Calu3 (cell line): Measurements from ENCODE around the gene LAMA2. TPM values are rescaled to one million over a fixed set of nuclear protein-coding genes. Genes with fewer than 3 reads are reported as not detected.

Source experiments
- BruUV-seq: library from RNA; stranded (reverse); fragments of 400-500 nt; replicated peaks from 2 replicates; lab custom pipeline; 2021; lab: Mats Ljungman, UMichigan
- CTCF ChIA-PET: fragments of 300-600 bp; sonication (Branson Sonifier 250); formaldehyde crosslinking; loops from one replicate; lab custom pipeline; 2022; ENCODE audit warnings: antibody characterized with exemption; lab: Charles Lee
- DNase-seq: peaks from one replicate; pipeline ENCODE4 v3.0.0; 2022
- H3K27ac Mint-ChIP-seq: one replicate; pipeline ENCODE4 v1.8.0; 2022; ENCODE audit warnings: mixed read lengths; ENCODE audit not compliant: unreplicated experiment
- H3K27me3 Mint-ChIP-seq: one replicate; pipeline ENCODE4 v1.8.0; 2022; ENCODE audit warnings: mixed read lengths; ENCODE audit not compliant: unreplicated experiment
- H3K36me3 Mint-ChIP-seq: one replicate; pipeline ENCODE4 v1.8.0; 2022; ENCODE audit warnings: mild to moderate bottlenecking, moderate library complexity, mixed read lengths; ENCODE audit not compliant: insufficient read depth, unreplicated experiment
- H3K4me1 Mint-ChIP-seq: one replicate; pipeline ENCODE4 v1.8.0; 2022; ENCODE audit warnings: mild to moderate bottlenecking, low read depth, mixed read lengths; ENCODE audit not compliant: unreplicated experiment
- H3K4me3 Mint-ChIP-seq: one replicate; pipeline ENCODE4 v1.8.0; 2022; ENCODE audit warnings: mild to moderate bottlenecking, low read depth, moderate library complexity, mixed read lengths; ENCODE audit not compliant: unreplicated experiment
- H3K9me3 Mint-ChIP-seq: one replicate; pipeline ENCODE4 v1.8.0; 2022; ENCODE audit warnings: low read depth, mixed read lengths; ENCODE audit not compliant: unreplicated experiment
- intact Hi-C: fragments of 100-400 bp; cut with micrococcal nuclease; formaldehyde crosslinking; loops from one replicate; pipeline ENCODE4 v1.10.0; 2022; ENCODE audit not compliant: unreplicated experiment
- total RNA-seq: library from RNA; stranded (reverse); gene quantifications from 2 replicates; pipeline ENCODE4 v1.2.3, GENCODE V29; 2022
- TF ChIP-seq, protein P1 (sequence below): fragments of 200-600 bp; IDR thresholded peaks from one replicate; pipeline ENCODE4 v1.8.0; 2022; ENCODE audit warnings: antibody characterized with exemption; ENCODE audit not compliant: unreplicated experiment

LAMA2 gene
- total RNA-seq, 1 experiment from 2014 or later, result 0.80 TPM

DNA sequence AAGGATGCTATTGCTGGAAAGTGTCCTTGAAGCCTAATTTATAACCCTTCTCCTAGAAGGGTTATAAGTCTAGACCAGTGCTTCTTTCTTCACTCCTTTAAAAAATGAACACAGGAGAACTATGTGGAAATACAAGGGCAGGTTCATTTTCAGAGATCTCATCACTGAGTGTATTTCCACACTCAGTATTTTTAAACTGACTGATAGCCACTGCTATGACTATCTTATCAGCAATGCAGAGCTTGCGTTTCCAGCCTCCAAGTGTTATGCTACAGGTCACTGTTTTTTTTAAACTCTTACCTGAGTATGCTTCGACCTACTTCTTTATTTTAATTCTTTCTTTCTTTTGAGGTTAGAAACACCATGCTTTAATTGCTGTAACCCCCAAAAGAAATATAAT, 508.0 kb downstream of the LAMA2 start:
- H3K4me3 Mint-ChIP-seq, result no peak overlapping the region
- H3K9me3 Mint-ChIP-seq, result no peaks in the 10 kb centered on the region
- H3K27ac Mint-ChIP-seq, result no peak overlapping the region

DNA sequence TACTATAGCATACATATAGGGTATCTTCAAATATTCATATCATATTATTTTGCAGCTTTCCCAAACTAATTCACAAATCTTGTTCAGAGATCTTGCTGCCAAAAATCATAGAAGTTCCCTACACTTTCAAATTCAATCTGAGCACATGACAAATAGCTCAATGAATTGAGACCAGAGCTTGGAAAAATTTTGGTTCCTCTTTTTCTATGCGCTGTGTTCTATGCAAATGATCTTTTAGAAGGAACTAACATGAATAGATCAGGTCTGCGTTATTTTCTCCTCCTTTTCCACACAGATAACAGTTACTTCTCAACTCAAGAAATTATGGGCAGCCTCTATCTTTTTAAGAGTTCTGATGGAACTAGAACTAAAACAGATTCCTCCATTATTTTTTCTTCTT, 510.7 kb downstream of the LAMA2 start:
- no peak for DNase-seq
- Mint-ChIP-seq H3K4me1 (no peaks in the 10 kb centered on the region), H3K9me3 (no peaks in the 10 kb centered on the region), H3K27me3 (no peaks in the 10 kb centered on the region), H3K27ac (no peak overlapping the region), H3K4me3 (no peak overlapping the region), H3K36me3 (no peaks in the 10 kb centered on the region)
- CTCF ChIA-PET, result no interaction called here
- intact Hi-C loops, result no loop called here
- no TSS peak for BruUV-seq
- TF ChIP-seq, protein P1, sequence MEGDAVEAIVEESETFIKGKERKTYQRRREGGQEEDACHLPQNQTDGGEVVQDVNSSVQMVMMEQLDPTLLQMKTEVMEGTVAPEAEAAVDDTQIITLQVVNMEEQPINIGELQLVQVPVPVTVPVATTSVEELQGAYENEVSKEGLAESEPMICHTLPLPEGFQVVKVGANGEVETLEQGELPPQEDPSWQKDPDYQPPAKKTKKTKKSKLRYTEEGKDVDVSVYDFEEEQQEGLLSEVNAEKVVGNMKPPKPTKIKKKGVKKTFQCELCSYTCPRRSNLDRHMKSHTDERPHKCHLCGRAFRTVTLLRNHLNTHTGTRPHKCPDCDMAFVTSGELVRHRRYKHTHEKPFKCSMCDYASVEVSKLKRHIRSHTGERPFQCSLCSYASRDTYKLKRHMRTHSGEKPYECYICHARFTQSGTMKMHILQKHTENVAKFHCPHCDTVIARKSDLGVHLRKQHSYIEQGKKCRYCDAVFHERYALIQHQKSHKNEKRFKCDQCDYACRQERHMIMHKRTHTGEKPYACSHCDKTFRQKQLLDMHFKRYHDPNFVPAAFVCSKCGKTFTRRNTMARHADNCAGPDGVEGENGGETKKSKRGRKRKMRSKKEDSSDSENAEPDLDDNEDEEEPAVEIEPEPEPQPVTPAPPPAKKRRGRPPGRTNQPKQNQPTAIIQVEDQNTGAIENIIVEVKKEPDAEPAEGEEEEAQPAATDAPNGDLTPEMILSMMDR, result no peak

More for the DNA sequence above, 508.0 kb downstream of the LAMA2 start:
- H3K36me3 Mint-ChIP-seq, result no peaks in the 10 kb centered on the region
- CTCF ChIA-PET, result no interaction called here
- DNase-seq, result no peak
- no TSS peak for BruUV-seq
- H3K4me1 Mint-ChIP-seq, result no peaks in the 10 kb centered on the region
- no peaks in the 10 kb centered on the region for H3K27me3 Mint-ChIP-seq
- TF ChIP-seq, protein P1, result no peak
- intact Hi-C loops, result no loop called here

GRCh38 chr6:129398764-129399163, 515.8 kb downstream of the LAMA2 start:
- Mint-ChIP-seq H3K4me1 (no peaks in the 10 kb centered on the region), H3K36me3 (no peaks in the 10 kb centered on the region), H3K27ac (no peak overlapping the region), H3K4me3 (no peak overlapping the region), H3K9me3 (no peaks in the 10 kb centered on the region), H3K27me3 (no peaks in the 10 kb centered on the region)
- BruUV-seq, result no TSS peak
- TF ChIP-seq, protein P1, result no peak
- CTCF ChIA-PET, result no interaction called here
- DNase-seq, result no peak
- intact Hi-C loops, result no loop called here

DNA sequence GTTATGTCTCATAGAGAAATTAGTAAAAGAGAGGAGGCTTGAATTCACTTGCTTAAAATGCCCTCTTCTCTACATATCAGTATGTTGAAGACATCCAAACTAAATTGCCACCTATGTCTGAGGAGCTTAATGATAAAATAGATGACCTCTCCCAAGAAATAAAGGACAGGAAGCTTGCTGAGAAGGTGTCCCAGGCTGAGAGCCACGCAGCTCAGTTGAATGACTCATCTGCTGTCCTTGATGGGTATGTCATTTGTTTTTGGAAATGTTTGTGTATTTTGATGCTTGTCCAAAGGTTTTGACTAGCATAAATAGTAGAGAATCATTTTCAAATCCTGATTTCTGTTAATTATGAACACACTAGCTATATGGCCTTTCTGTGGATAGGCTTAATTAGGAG, 519.3 kb downstream of the LAMA2 start:
- BruUV-seq, result no TSS peak
- Mint-ChIP-seq H3K27ac (no peak overlapping the region), H3K27me3 (no peaks in the 10 kb centered on the region), H3K4me1 (no peaks in the 10 kb centered on the region), H3K9me3 (no peaks in the 10 kb centered on the region), H3K36me3 (no peaks in the 10 kb centered on the region), H3K4me3 (no peak overlapping the region)
- intact Hi-C loops, result no loop called here
- TF ChIP-seq, protein P1, result no peak
- no peak for DNase-seq
- CTCF ChIA-PET, result no interaction called here

GRCh38 chr6:129411092-129411491, 528.2 kb downstream of the LAMA2 start:
- H3K27me3 Mint-ChIP-seq, result no peaks in the 10 kb centered on the region
- no peak overlapping the region for H3K4me3 Mint-ChIP-seq
- no peak for DNase-seq
- intact Hi-C loops, result no loop called here
- no peak overlapping the region for H3K27ac Mint-ChIP-seq
- H3K36me3 Mint-ChIP-seq, result no peaks in the 10 kb centered on the region
- no peaks in the 10 kb centered on the region for H3K9me3 Mint-ChIP-seq
- no TSS peak for BruUV-seq
- CTCF ChIA-PET, result no interaction called here
- TF ChIP-seq, protein P1, result no peak
- H3K4me1 Mint-ChIP-seq, result no peaks in the 10 kb centered on the region
